Measurements from ENCODE around the gene SAFB2.

Gene SAFB2

GRCh38 chr19:5607318-5608275, 15.0 kb downstream of the SAFB2 start:
- no peak for DNase-seq (ENCODE audit: low read depth)

- no peak for DNase-seq (ENCODE audit: low read depth)
Measured at GRCh38 chr19:5605362-5605761, 17.2 kb downstream of the SAFB2 start.

- no peak for DNase-seq (ENCODE audit: low read depth)
Measured at GRCh38 chr19:5603626-5604025, 18.9 kb downstream of the SAFB2 start.

GRCh38 chr19:5600797-5601196, 21.8 kb downstream of the SAFB2 start:
- no peak for DNase-seq (ENCODE audit: low read depth)

GRCh38 chr19:5595745-5596144, 26.8 kb downstream of the SAFB2 start:
- DNase-seq (ENCODE audit: low read depth), result no peak

GRCh38 chr19:5595129-5595528, 27.4 kb downstream of the SAFB2 start:
- DNase-seq (ENCODE audit: low read depth), result no peak

- DNase-seq (ENCODE audit: low read depth), result no peak
Measured at GRCh38 chr19:5594521-5594950, 28.0 kb downstream of the SAFB2 start.

- DNase-seq (ENCODE audit: low read depth), result no peak
Measured at GRCh38 chr19:5593343-5594255, 29.0 kb downstream of the SAFB2 start.

GRCh38 chr19:5592531-5593342, 29.8 kb downstream of the SAFB2 start:
- no peak for DNase-seq (ENCODE audit: low read depth)

- DNase-seq (ENCODE audit: low read depth), result no peak
Measured at GRCh38 chr19:5591476-5591875, 31.1 kb downstream of the SAFB2 start.

GRCh38 chr19:5590865-5591154, 31.8 kb downstream of the SAFB2 start:
- no peak for DNase-seq (ENCODE audit: low read depth)

- DNase-seq (ENCODE audit: low read depth), result no peak
Measured at GRCh38 chr19:5590151-5590864, 32.3 kb downstream of the SAFB2 start.

- no peak for DNase-seq (ENCODE audit: low read depth)
Measured at GRCh38 chr19:5588906-5589676, 33.5 kb downstream of the SAFB2 start.

- no peak for DNase-seq (ENCODE audit: low read depth)
Measured at GRCh38 chr19:5588441-5588840, 34.1 kb downstream of the SAFB2 start.

GRCh38 chr19:5587661-5588060, 34.9 kb downstream of the SAFB2 start:
- DNase-seq (ENCODE audit: low read depth), result no peak

GRCh38 chr19:5587071-5587455, 35.5 kb downstream of the SAFB2 start:
- no peak for DNase-seq (ENCODE audit: low read depth)

- DNase-seq (ENCODE audit: low read depth), result no peak
Measured at GRCh38 chr19:5586300-5587070, 36.1 kb downstream of the SAFB2 start.

GRCh38 chr19:5585461-5586299, 36.9 kb downstream of the SAFB2 start:
- no peak for DNase-seq (ENCODE audit: low read depth)

- DNase-seq (ENCODE audit: low read depth), result no peak
Measured at GRCh38 chr19:5580161-5580571, 42.4 kb downstream of the SAFB2 start.
